HG02840 (cell line): ENCODE measurements around the gene TST.

Experiments used
- ATAC-seq: cut with Tn5 transposase; IDR thresholded peaks from one replicate; pipeline ENCODE4 v1.9.1; 2021; ENCODE audit warnings: mild to moderate bottlenecking, moderate library complexity, moderate number of reproducible peaks; ENCODE audit not compliant: unreplicated experiment, low FRiP score

The TST gene

DNA sequence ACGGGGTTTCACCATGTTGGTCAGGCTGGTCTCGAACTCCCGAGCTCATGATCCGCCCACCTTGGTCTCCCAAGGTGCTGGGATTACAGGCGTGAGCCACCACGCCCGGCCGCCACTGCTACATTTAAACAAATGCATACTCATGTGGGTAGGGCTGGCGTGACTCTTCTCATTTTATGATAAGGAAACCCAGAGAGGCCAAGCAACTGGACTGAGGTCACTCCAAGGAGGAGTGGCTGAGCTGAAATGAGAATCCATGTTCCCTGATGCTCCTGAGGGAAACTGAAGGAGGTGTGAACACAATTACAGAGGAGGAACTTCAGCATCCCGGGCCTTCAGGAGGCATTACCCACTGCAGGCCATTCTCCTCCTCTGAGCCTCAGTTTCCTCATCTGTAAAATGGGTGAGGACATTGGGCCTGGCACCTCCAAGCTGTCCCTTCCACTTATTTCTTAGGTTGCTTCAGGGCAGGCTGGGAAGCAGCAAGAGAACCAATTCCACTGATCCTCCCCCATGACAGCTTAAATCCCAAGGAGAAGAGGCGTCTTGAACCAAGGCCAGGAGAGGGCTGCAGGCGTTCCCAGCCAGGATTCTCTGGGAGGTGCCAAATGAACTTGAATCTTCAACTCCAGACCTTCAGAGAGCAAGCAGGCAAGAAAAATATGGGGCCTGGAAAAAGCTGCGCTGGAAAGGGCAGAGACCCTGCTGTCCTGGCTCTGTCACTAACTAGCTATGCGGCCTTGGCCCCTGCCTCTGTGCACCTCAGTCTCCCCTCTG lies 2.9 kb downstream of the TST start:
- ATAC-seq = no peak

DNA sequence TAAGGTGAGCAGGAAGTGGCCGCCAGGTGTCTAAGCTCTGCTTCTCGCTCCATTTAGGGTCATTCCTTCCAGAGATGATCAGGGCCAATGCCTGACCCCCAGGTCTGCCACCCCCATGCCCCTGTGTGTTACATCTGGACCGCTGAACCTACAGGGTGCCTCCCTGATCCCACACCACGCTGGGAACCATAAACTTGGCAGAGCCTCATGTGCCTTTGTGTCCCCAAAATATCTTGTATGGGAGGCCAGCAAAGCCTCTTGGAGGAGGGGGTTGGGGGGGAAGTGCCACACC lies 3.7 kb downstream of the TST start:
- ATAC-seq = no peak

DNA sequence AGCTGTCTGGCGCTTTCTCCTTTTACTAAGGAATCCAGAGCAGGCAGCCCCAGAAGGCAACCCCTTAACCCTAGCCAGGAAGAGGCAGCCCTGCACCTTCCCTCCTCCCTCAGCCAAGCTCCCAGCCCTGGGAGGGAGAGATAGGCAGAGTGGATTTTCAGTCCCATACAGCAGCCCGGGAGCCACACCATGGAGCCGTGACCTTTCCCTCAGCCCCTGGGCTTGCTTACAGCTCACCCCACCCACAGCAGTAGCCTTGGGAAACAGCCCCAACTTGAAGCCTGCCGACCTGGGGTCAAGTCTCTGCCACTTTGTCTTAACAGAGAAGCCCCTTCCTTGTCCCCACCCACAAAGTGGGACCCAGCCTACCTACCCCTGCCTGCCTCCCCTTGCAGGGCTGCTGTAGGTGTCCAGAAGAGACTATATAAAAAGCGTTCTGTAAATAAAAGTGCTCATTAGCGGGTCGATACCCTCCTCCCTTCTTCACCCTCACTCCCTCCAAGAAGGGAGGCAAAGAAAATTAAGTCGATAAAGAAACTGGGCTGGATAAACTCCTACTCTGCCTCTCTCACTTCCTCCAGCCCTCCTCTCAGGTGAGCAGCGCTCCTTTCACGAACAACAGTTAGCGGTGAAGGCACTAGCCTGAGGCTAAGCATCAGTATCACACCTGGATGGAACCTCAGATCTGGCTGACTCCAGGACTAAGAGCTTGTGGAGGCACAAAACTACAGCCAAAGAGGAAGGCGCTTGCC lies 4.2 kb downstream of the TST start:
- ATAC-seq = no peak

DNA sequence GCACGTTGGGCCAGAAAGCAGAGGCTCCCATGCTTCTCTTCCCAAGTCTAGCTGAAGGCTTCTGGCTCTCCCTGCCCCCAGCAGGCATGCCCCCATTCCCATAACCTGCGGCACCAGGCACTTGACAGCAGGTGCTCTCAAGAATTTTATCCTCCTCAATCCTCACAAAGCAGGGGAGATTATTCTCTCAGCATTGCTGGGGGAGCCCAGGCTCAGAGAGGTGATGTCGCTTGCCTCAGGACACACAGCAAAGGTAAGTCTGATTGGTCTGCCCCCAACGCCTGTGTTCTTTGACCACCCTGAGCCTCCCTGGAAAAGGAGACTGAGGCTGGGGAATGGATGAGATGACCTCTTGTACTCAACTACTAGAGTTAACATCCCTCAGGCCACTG lies 4.8 kb downstream of the TST start:
- no peak for ATAC-seq

DNA sequence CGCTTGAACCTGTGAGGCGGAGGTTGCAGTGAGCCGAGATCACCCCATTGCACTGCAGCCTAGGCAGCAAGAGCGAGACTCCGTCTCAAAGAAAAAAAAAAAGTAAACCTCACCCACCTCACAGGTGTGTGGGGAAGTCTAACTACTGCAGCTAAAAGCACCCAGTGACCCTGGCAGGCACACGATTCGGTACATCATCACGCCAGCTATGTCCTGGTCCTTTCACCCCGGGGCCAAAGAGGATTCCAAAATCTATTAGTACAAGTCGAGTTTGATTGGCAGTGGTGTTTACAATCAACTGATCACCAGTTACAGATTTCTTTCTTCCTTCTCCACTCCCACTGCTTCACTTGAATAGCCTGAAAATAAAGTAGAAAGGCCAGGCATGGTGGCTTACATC lies 6.3 kb downstream of the TST start:
- no peak for ATAC-seq

DNA sequence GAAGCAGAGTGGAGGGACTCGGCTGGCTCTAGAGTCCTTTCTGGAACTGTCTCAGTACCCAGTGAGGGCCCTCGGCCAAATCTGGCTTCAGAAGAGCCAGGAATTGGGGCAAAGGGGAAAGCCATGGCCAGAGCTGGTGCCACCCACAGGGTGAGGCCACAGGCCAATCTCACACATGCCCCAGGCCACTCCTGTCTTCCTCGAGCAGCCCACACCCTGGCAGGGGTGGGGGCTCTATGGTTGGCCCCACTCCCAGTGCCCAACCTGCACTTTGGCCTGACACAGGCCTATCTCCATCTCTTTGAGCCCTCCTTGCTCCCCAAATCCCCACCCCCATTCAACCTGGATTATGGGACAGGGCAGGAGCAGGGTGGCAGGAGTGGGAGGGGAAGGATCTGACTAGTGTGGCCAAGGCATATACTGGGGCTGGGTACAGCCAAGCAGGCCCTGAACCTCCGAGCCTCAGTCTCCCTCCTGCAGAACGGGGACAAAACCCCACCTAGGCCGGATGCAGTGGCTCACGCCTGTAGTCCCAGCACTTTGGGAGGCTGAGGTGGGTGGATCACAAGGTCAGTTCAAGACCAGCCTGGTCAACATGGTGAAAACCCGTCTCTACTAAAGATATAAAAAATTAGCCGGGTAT lies 6.9 kb downstream of the TST start:
- ATAC-seq = no peak

DNA sequence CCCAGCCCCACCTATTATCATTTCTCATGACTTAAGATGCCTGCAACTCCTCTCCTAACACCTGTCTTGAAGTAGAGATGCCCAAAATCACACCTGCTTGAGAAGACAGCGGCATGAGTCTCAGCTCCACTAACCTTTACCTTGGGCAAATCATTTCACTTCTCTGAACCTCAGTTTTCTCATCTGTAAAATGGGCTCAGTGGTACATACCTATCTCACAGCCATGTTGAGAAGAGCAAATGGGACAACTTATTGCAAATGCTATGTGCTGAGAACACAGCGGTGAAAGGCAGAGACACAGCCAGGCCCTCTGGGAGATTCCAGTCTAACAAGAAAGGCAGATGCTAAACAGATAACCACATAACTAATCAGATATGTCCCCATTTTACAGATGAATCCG lies 7.8 kb downstream of the TST start:
- no peak for ATAC-seq

DNA sequence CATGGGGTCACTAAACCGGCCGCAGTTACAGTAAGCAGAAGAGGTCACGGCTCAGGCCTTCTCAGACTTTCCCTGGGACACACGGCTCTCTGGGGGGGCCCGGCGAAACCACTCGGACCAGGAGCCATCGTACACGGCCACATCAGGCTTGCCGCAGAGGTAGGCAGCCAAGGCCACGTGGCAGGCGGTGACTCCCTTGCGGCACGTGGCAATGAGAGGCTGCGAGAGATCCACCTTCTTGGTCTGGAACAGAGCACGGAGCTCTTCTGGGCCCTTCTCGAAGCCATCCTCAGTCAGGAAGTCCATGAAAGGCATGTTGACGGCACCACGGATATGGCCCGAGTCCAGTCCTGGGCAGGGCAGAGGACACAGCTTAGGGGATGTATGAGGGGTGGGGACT lies 8.3 kb downstream of the TST start:
- no peak for ATAC-seq

DNA sequence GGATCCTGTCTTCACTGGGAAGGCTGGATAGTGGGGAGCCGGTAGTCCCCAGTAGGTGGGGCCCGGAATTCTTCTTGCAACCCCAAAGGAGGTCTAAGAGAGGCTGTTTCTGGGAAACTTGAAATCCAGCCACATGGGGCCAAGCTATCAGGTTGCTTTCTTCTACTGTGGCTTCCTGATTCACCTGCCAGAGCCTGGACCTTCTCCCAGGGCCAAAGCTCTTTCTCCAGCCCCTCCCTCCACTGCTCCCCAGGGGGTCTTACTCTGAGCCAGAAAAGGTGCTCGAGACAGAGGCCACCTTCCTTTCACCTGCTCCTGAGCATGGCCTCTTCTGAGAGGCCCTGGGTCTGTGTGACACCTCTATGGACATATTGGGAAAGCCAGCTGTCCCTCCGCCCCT lies 9.1 kb downstream of the TST start:
- ATAC-seq = no peak

DNA sequence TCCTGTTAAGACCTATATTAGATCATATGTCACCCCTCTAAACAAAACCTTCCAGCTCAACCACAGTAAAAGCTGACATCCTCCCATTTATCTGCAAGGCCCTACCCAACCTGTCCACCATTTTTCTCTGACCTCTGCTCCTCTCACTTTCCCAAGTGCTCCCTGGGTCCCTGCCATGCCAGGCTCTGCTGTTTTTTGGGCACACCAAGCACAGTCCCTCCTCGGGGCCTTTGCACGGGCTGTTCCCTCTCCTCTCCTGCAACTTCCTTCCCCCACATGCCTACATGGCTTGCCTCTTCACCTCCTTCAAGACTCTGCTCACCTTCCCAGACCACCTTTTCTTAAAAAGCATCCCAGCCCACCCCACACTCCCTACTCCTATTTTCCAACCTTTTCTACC lies 9.8 kb downstream of the TST start:
- ATAC-seq = no peak

DNA sequence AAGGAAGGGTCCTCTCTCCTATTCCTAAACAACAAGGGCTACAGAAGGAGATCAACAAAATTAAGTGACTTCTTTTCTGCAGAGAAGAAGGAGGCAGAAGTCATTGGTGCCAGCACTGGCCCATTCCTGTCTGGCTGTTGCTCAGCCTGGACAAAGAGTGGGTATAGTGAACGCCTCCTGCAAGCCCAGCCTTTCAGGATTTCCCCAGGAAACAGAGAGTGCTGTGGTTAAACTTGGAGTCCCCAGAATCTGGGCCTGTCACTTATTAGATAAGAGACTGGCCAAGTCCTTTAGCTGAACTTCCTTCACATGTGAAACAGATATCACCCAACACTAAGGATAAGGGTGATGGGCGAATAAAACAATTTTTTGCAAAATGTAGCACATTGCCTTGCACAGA lies 10.9 kb downstream of the TST start:
- ATAC-seq = no peak

DNA sequence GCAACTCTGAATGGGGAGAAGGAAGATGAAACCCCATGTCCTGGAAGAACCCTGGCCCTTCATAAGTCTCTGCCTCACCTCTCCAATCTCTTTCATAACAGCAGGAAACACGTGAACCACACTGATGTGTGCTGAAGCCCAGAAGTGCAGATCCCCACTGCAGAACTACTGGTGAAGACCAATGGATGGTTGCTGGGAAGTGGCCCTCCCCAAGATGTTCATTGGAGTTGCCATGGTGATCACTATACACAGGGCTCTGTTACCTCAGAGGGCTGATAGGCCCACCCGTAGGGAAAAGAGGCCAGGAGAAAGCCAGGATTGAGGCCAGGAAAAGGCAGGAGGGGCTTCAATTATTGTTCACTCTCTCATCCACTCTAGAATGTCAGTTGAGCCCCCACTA lies 11.6 kb downstream of the TST start:
- ATAC-seq = no peak

DNA sequence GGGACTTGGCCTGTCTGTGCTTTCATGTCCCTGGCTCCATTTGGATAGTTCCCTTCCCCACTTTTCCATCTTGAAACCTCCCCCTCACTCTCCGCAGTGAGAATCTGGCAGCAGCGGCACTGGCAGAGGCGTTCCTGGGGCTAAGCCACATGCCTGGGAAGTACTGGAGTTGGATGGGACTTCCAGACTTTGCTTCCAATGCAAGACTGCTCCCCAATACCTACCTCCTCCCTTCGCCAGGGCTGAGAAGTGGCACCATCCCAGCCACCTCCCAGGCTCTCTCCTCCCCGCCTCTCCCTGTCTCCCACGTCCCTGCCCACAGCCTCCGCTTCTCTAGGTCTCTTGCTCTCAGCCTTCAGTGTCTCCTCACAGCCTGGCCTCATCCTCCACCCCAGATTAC lies 16.6 kb downstream of the TST start:
- ATAC-seq = no peak

DNA sequence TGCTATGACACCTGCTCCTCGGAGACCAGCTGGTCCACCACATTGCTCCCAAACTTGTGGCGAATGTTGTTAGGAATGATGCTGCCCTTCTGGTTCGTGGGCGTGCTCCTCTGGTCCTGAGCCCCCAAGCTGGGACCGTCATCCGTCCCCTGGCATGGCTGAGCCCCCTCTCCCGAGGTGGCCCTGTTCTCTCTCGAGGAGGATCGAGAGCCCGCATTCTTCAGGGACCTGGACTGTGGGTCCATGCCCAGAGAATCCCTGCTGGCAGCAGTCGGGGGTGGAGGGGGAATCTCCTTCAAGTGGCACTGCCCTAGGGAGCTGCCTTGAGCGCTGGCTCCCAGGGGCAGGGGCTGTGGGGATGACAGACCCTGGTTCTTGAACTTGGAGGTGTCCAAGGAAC lies 17.4 kb downstream of the TST start:
- ATAC-seq = no peak

DNA sequence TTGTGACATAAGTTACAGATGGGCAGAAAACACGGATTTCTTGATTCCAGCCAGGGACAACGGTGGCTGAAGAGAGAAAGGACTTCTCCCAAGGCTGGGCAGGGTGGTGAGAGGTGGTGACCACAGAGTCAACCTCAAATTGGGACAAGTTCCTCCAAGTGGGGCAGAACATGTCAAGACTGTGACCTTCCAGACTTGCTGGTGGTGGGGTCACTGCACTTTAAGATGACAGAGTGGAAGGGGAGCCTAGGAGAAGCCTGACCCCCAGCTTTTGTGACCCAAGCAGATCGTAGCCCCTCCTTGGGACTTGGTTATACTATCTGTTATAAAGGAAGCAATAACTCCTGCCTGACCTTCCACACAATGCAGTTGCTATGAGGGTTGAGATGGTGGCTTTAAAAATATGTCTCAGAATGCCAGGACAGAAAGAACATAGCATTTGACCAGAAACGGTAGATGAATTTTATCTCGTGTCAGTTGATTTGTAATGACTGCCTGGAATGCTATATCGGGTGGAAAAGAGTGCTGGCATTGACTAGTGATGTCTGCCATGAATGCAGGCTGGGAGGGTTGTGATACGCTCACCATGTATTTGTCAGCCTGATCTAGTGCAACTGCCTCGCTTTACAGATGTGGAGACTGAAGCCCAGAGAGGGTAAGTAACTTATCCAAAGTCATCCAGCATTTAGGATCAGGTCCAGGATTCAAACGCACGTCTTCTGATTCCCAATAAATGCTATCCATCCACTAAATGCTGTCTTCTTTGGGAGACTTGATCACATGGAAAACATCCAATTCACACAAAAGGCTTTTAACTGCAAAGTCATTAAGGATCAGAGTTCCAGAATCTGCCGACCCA lies 18.3 kb downstream of the TST start:
- ATAC-seq = no peak

DNA sequence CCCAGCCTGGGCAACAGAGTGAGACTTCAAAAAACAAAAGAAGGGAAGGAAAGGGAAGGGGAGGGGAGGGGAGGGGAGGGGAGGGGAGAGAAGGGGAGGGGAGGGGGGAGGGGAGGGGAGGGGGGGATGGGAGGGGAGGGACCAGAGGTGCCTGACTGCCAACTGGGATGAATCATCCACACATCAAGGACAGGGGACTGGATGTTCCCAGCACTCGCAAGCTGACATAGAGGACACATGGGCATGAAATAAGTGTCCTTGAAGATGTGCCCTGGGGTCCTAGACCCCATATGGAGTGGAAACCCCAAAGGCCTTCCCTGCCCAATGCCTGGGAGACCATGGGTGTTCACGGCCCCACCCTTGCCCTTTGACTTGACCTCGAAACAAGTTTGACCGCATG lies 19.8 kb downstream of the TST start:
- no peak for ATAC-seq

DNA sequence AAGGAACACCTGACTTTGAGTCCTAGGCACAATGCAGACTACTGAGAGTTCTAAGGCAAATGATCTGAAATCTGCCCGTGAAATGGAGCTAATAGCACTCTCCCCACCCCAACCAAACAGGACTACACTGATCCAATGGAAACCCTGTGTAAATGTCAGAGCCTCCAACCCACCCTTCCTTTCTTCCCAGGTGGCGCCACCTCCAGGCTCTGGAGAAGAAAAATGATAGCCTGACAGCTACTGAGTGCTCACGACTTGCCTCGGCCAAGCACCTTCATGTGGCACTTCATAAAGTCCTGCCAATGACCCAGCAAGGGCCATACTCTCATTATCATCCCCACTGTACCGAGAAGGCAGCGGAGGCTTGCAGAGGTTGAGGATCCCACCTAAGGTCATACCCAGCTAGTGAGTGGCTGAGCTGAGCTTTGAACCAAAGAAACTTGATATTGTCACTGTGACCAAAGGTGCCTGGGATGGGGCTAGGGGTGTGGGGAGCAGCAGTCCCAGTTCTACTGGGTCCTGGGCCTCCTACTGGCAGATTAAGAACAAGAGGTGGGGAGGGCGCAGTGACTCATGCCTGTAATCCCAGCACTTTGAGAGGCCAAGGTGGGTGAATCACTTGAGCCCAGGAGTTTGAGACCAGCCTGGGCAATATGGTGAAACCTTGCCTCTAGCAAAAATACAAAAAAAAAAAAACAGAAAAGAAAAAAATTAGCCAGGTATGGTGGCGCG lies 20.5 kb downstream of the TST start:
- no peak for ATAC-seq

DNA sequence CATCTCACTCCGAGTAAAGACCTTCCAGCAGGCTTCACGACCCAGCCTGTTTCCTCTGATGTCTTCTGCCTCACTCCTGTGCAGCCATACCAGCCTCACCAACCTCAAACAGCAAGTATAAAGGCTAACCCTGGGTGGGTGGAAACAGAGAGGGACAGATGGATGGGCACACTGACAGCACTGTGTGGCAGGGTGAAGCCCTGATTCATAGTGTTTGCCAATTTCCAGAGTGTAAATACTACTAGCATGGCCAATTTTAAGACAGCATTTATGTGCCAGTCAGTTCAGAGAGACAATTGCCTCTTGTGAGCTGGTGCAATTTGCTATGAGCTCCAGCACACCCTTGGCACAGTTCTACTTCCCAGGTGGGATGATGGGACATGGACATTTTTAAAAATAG lies 21.5 kb downstream of the TST start:
- ATAC-seq = no peak

DNA sequence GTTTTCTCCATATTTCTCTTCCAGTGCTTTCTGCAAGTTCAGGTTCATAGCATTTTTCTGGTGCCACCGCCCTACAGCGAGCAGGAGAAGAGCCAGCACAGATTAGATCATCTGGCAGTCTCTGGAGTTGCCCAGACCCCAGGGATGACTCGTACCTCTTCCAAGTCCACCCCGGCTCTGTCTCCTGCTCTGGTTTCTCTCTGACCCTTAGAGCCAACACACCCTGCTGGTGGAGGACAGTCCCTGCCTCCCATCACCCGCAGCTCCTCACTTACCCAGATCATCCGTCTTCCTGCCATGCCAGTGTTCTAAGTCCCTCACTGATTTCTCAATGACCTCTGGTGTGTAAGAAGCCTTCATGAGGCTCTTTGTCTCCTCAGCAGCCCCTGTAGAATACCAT lies 28.0 kb downstream of the TST start:
- no peak for ATAC-seq

DNA sequence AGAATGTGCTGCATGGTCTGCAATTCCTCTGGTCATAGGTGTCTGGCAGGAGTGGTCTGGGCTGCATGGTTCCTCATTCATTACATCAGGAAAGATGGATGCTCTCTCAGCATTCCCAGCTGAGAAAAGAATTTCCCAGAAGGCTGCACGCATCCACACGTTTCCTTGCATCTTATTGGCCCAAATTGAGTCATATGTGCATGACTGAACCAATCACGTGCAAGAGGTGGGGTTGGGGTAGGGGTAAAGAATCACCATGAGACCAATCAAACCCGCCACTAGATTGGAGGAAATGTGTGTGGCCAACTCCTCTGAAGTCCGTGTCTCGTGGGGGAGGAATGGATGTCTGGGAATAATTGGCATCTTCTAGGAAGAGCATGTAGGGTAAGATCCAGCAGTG lies 28.8 kb downstream of the TST start:
- no peak for ATAC-seq
